Right atrium auricular region (tissue), 2 donors: Measurements from ENCODE around the gene EDAR. TPM values are rescaled to one million over a fixed set of nuclear protein-coding genes. Genes with fewer than 3 reads are reported as not detected.
A peak's percentile ranks its signal among the peaks of the same experiment; 100 is the strongest.

Source experiments
- DNase-seq: peaks from one replicate; pipeline ENCODE4 v3.0.0-alpha.2; 2019; ENCODE audit warnings: low spot score
- H3K27ac ChIP-seq, 2 donors: fragments of 200-600 bp; sonication (generic); 1 replicate in 1 of 2; 2 replicates in 1 of 2; pipeline ENCODE4 v1.5.1; 2016 to 2019
- H3K27me3 ChIP-seq, 2 donors: fragments of 200-600 bp; sonication (generic); one replicate each; pipeline versions ENCODE4 v1.5.1 to v1.6.0; 2017 to 2019
- H3K36me3 ChIP-seq: fragments of 200-600 bp; sonication (generic); one replicate; pipeline ENCODE4 v1.5.1; 2016
- H3K4me1 ChIP-seq, 2 donors: fragments of 200-600 bp; sonication (generic); one replicate each; pipeline versions ENCODE4 v1.5.1 to v1.6.0; 2017 to 2019
- H3K4me3 ChIP-seq, 2 donors: fragments of 200-600 bp; sonication (generic); 1 replicate in 1 of 2; 2 replicates in 1 of 2; pipeline ENCODE4 v1.5.1; 2017 to 2019; ENCODE audit warnings: mild to moderate bottlenecking in 1 of 2, moderate library complexity in 1 of 2
- H3K9me3 ChIP-seq, 2 donors: fragments of 200-600 bp; sonication (generic); one replicate each; pipeline ENCODE4 v1.5.1; 2019
- CTCF ChIP-seq, 2 donors: fragments of 200-600 bp; sonication (generic); IDR thresholded peaks; one replicate each; pipeline ENCODE4 v1.5.1; 2019; ENCODE audit warnings: antibody characterized with exemption in 2 of 2
- total RNA-seq, 2 donors: library from RNA; depleted of rRNA; stranded (reverse); fragments of >200 nt; gene quantifications; one replicate each; pipeline ENCODE4 v1.1.0, GENCODE V29; 2016

Gene EDAR
- not detected for total RNA-seq

- peak; percentile 50 to 64 for TF ChIP-seq CTCF (IDR thresholded peaks at IDR 0.05)
- no peak within 1 kb of the TSS for H3K4me3 ChIP-seq
- no peak for DNase-seq
- no peak within 1 kb of the TSS for H3K27ac ChIP-seq
- no peaks in the 10 kb centered on the region for H3K4me1 ChIP-seq
- no peaks in the 10 kb centered on the region for H3K36me3 ChIP-seq
- no peaks in the 10 kb centered on the region for H3K9me3 ChIP-seq
- H3K27me3 ChIP-seq, result no peaks in the 10 kb centered on the region
These were observed at the start of gene EDAR for GRCh38 chr2:108988796-108989713. TSS of gene EDAR (minus strand) at chr2:108989220. CDS start at chr2:108931014, 58,206 bp downstream.

- Histone ChIP-seq H3K9me3 (no peaks in the 10 kb centered on the region), H3K36me3 (no peaks in the 10 kb centered on the region), H3K27me3 (no peaks in the 10 kb centered on the region), H3K4me1 (peaks cover 0 to 16% of the 10 kb centered on the region in 2 donors), H3K27ac (no peak overlapping the region), H3K4me3 (no peak overlapping the region)
- no peak for TF ChIP-seq CTCF (IDR thresholded peaks at IDR 0.05)
- DNase-seq, result no peak
These were observed 44.2 kb upstream of the EDAR start for GRCh38 chr2:109033171-109033570.

- H3K27ac ChIP-seq, result no peak overlapping the region
These were observed 43.3 kb upstream of the EDAR start for GRCh38 chr2:109032229-109032820.

GRCh38 chr2:109031476-109032228 is 42.6 kb upstream of the EDAR start:
- Histone ChIP-seq H3K4me3 (peak overlapping the region; percentile 29 to 52), H3K27ac (peak overlapping the region in 1 of 2 donors; percentile 11), H3K36me3 (no peaks in the 10 kb centered on the region), H3K4me1 (peaks cover 0 to 16% of the 10 kb centered on the region in 2 donors), H3K27me3 (no peaks in the 10 kb centered on the region), H3K9me3 (no peaks in the 10 kb centered on the region)
- no peak for DNase-seq
- TF ChIP-seq CTCF (IDR thresholded peaks at IDR 0.05), result no peak

More at GRCh38 chr2:109032229-109032820, 43.3 kb upstream of the EDAR start:
- Histone ChIP-seq H3K4me3 (peak overlapping the region; percentile 29 to 52), H3K27me3 (no peaks in the 10 kb centered on the region), H3K4me1 (peaks cover 0 to 16% of the 10 kb centered on the region in 2 donors), H3K36me3 (no peaks in the 10 kb centered on the region), H3K9me3 (no peaks in the 10 kb centered on the region)
- no peak for TF ChIP-seq CTCF (IDR thresholded peaks at IDR 0.05)
- DNase-seq, result no peak

GRCh38 chr2:109030870-109031475 is 42.0 kb upstream of the EDAR start:
- no peak for TF ChIP-seq CTCF (IDR thresholded peaks at IDR 0.05)
- Histone ChIP-seq H3K27me3 (no peaks in the 10 kb centered on the region), H3K27ac (peak overlapping the region in 1 of 2 donors; percentile 11), H3K4me3 (peak overlapping the region; percentile 29 to 52), H3K9me3 (no peaks in the 10 kb centered on the region), H3K4me1 (peaks cover 0 to 16% of the 10 kb centered on the region in 2 donors), H3K36me3 (no peaks in the 10 kb centered on the region)
- no peak for DNase-seq
